ENCODE measurements around the gene CFAP107.
"Not testable (repeated sequence)": the region's sequence is repeated elsewhere in the genome, so short reads cannot be mapped to it uniquely, and the experiment has no call there.

CFAP107 gene

GRCh38 chr1:12776801-12777557 lies 31.0 kb downstream of the CFAP107 start:
- H3K36me3 Mint-ChIP-seq: no peaks in the 10 kb centered on the region
- H3K27me3 Mint-ChIP-seq: peaks cover 5% of the 10 kb centered on the region
- no peak overlapping the region for H3K4me3 Mint-ChIP-seq
- H3K27ac Mint-ChIP-seq: no peak overlapping the region
- DNase-seq (ENCODE audit: low spot score in 2 of 2) (no peak), ATAC-seq (ENCODE audit: low read depth) (no peak)
- no peaks in the 10 kb centered on the region for H3K9me3 Mint-ChIP-seq
- H3K4me1 Mint-ChIP-seq: no peaks in the 10 kb centered on the region

- H3K36me3 Mint-ChIP-seq: no peaks in the 10 kb centered on the region
- no peaks in the 10 kb centered on the region for H3K4me1 Mint-ChIP-seq
- no peak overlapping the region for H3K27ac Mint-ChIP-seq
- DNase-seq (ENCODE audit: low spot score in 2 of 2) (no peak), ATAC-seq (ENCODE audit: low read depth) (no peak)
- H3K9me3 Mint-ChIP-seq: no peaks in the 10 kb centered on the region
- H3K4me3 Mint-ChIP-seq: no peak overlapping the region
- peaks cover under 1% of the 10 kb centered on the region for H3K27me3 Mint-ChIP-seq
Measured at GRCh38 chr1:12778061-12778460, 32.1 kb downstream of the CFAP107 start.

DNA sequence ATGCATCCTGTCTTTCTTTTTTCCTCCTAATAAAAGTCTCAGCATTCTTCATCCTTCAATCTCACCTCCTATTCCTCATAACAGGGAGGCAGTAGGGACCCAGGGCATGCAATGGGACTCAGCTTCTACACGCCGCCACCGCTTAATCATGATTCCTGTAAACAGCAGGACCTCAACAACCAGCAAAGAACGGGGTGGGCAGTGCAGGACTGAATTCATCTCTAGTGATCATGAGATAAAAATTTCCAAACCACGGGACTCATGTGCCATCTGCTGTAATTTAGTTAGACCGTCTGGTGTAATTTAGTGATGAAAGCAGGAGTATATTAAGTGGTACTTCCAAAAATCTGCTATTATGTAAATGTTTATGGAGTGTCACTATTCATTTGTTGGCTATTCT lies 32.9 kb downstream of the CFAP107 start:
- H3K9me3 Mint-ChIP-seq: no peaks in the 10 kb centered on the region

GRCh38 chr1:12781488-12781887 lies 35.5 kb downstream of the CFAP107 start:
- not testable (repeated sequence) for H3K36me3 Mint-ChIP-seq; H3K27me3 Mint-ChIP-seq; DNase-seq (ENCODE audit: low spot score in 2 of 2); ATAC-seq (ENCODE audit: low read depth); H3K9me3 Mint-ChIP-seq; H3K4me3 Mint-ChIP-seq; H3K27ac Mint-ChIP-seq; H3K4me1 Mint-ChIP-seq

More for the DNA sequence above, 32.9 kb downstream of the CFAP107 start:
- no peaks in the 10 kb centered on the region for H3K4me1 Mint-ChIP-seq
- H3K36me3 Mint-ChIP-seq: no peaks in the 10 kb centered on the region
- H3K27ac Mint-ChIP-seq: no peak overlapping the region
- DNase-seq (ENCODE audit: low spot score in 2 of 2) (no peak), ATAC-seq (ENCODE audit: low read depth) (no peak)
- no peak overlapping the region for H3K4me3 Mint-ChIP-seq
- H3K27me3 Mint-ChIP-seq: no peaks in the 10 kb centered on the region

- H3K27me3 Mint-ChIP-seq; DNase-seq (ENCODE audit: low spot score in 2 of 2); H3K9me3 Mint-ChIP-seq; H3K36me3 Mint-ChIP-seq; H3K4me1 Mint-ChIP-seq; ATAC-seq (ENCODE audit: low read depth); H3K27ac Mint-ChIP-seq; H3K4me3 Mint-ChIP-seq: not testable (repeated sequence)
Measured at GRCh38 chr1:12783783-12784182, 37.8 kb downstream of the CFAP107 start.

GRCh38 chr1:12784729-12785128 lies 38.7 kb downstream of the CFAP107 start:
- not testable (repeated sequence) for H3K4me3 Mint-ChIP-seq

DNA sequence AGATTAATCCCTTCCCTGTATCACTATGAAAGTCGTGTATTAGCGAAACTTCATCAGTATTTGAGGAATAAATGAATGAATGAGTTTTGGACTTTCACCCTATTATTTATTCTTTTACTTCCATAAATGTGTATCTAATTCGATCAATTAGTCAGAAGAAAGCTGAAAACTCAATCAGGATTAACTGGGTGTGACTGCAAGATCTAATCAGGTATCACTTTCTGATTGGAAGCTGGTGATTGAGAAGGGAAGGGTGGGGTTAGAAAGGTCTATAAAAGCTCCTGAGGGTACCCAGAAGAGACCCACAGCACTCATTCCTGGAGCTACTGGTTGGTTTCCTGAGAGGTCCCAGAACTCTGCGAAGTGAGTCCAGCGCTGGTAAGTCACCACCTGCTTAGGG lies 45.1 kb downstream of the CFAP107 start, which contains the start of gene PRAMEF1:
Gene PRAMEF1, plus strand, starts transcription at position 301 of the 400 bp plus-strand sequence. CDS start 1,831 bp downstream, outside the sequence.
- not testable (repeated sequence) for H3K4me1 Mint-ChIP-seq; ATAC-seq (ENCODE audit: low read depth); H3K27ac Mint-ChIP-seq

More at GRCh38 chr1:12784729-12785128, 38.7 kb downstream of the CFAP107 start:
- H3K9me3 Mint-ChIP-seq; H3K27me3 Mint-ChIP-seq; H3K27ac Mint-ChIP-seq; DNase-seq (ENCODE audit: low spot score in 2 of 2); H3K36me3 Mint-ChIP-seq; H3K4me1 Mint-ChIP-seq; ATAC-seq (ENCODE audit: low read depth): not testable (repeated sequence)

DNA sequence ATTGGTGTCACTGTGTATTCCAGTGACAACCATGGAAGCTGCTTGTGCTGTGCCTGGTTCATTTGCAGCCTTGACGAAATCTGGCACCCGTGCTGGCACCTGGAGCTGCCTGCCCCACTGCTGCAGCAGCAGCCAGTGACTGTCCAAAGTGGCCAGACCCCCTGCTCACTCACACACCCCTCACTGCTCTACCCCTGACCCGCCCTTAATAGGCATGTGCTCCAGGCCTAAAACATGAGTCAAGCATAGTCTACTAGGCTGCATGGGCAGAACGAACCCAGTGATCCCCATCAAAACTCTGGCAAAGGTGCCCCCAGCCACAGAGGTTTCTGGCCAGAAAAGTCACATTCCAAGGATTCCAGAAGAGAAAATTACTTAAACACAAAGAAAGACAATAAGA lies 52.9 kb downstream of the CFAP107 start:
- H3K9me3 Mint-ChIP-seq: peaks cover 6% of the 10 kb centered on the region
- no peaks in the 10 kb centered on the region for H3K4me1 Mint-ChIP-seq
- no peak overlapping the region for H3K4me3 Mint-ChIP-seq
- no peak overlapping the region for H3K27ac Mint-ChIP-seq
- no peak for ATAC-seq (ENCODE audit: low read depth)
- H3K36me3 Mint-ChIP-seq: no peaks in the 10 kb centered on the region
- H3K27me3 Mint-ChIP-seq: peaks cover 2% of the 10 kb centered on the region
- DNase-seq (ENCODE audit: low spot score in 2 of 2): no peak

More for the DNA sequence above, 45.1 kb downstream of the CFAP107 start, which contains the start of gene PRAMEF1:
- H3K27me3 Mint-ChIP-seq; H3K36me3 Mint-ChIP-seq; DNase-seq (ENCODE audit: low spot score in 2 of 2); H3K4me3 Mint-ChIP-seq; H3K9me3 Mint-ChIP-seq: not testable (repeated sequence)

DNA sequence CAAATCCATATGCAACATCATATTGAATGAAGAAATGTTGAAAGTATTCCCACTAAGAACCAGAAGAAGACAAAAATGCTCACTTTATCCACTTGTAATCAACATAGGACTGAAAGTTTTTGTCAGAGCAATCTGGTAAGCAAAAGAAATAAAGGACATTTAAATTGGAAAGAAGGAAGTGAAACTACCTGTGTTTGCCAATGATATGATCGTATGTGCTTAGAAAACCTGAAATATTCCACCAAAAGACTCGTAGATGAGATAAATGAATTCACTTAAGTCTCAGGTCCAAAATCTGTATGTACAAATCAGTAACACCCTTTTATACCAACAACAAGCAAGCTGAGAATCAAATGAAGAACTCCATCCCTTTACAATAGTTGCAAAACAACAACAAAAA lies 53.7 kb downstream of the CFAP107 start:
- ATAC-seq (ENCODE audit: low read depth): no peak
- Mint-ChIP-seq H3K9me3 (peaks cover 7% of the 10 kb centered on the region), H3K4me1 (no peaks in the 10 kb centered on the region), H3K4me3 (no peak overlapping the region), H3K27me3 (peaks cover 2% of the 10 kb centered on the region), H3K27ac (no peak overlapping the region), H3K36me3 (no peaks in the 10 kb centered on the region)
- DNase-seq (ENCODE audit: low spot score in 2 of 2): no peak

DNA sequence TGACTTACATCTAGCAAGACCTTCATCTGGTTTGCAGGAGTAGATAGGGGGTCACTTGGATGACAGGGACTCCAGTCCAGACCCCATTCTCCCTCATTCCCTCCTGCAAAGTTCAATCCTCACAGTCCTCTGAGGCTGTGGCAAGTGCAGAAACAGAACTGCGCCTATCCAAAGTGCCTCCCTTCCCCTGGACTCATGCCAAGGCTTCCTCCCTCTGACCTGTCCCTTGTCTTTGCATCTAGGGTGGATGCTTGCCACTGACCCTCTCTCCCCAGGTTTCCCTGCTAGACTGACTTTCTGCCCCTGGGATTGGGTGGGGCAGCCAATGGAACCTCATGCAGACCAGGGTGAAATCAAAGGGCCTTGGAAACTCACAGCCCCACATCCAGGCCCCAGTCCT lies 63.9 kb downstream of the CFAP107 start:
- Mint-ChIP-seq H3K36me3 (peaks cover 2% of the 10 kb centered on the region), H3K9me3 (peaks cover 8% of the 10 kb centered on the region), H3K27ac (no peak overlapping the region), H3K4me3 (no peak overlapping the region), H3K4me1 (no peaks in the 10 kb centered on the region), H3K27me3 (peaks cover 13% of the 10 kb centered on the region)
- DNase-seq (ENCODE audit: low spot score in 2 of 2) (no peak), ATAC-seq (ENCODE audit: low read depth) (no peak)

DNA sequence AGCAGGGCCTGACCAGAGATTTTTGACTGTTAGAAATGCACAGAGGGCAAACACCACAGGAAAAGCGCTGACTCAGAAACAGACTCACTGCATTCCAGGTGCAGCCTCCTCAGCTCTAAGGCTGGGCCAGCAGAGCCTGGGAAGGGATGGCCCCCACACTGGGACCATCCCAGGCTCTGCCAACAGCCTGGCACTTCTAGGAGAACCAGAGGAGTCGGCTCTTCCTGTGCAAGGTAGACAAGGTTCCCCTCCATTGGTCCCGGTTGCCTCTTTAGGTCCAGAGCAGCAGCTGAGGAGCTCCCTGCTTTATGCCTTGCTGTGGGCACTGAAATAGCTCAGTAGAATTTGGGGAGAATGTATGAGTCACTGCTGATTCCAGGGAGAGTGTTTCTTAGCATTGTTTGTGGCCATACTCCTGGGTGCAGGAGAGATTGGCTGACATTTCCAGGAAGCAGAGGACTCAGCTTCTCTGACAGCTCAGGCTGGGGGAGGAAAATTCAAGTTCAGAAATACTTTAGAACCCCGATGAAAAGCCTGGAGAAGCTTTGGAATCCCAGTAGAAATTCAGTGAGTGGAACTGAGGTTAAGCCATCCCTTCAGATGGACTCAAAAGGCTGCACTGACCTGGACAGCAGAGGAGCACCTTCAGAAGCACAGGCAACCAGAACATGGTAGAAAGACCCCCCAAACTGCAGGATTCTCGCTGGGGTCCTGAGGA lies 64.8 kb downstream of the CFAP107 start:
- no peak overlapping the region for H3K4me3 Mint-ChIP-seq
- no peak for DNase-seq (ENCODE audit: low spot score in 2 of 2)
- peaks cover 13% of the 10 kb centered on the region for H3K27me3 Mint-ChIP-seq
- peaks cover 5% of the 10 kb centered on the region for H3K9me3 Mint-ChIP-seq
- no peak for ATAC-seq (ENCODE audit: low read depth)
- H3K36me3 Mint-ChIP-seq: peaks cover 2% of the 10 kb centered on the region
- no peaks in the 10 kb centered on the region for H3K4me1 Mint-ChIP-seq
- H3K27ac Mint-ChIP-seq: no peak overlapping the region

DNA sequence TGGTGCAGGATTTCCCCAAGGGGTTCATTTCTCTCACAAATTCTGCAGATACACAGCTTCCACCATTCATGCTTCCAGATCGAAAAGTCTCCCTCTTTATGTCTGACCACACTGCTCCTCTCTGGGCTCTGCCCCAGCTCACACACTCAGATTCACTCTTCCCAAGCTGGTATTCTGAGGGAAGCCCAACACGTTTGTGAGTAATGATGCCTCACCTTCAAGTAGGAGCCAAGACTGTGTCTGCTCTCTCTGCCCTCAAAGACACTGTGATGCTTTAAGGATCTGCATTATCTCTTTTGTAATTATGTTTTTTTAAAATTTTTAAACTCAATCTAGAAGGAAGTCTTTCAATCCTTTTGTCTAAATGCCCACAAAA lies 65.4 kb downstream of the CFAP107 start:
- peaks cover 5% of the 10 kb centered on the region for H3K9me3 Mint-ChIP-seq
- H3K36me3 Mint-ChIP-seq: peaks cover 2% of the 10 kb centered on the region
- no peak overlapping the region for H3K27ac Mint-ChIP-seq
- H3K27me3 Mint-ChIP-seq: peaks cover 13% of the 10 kb centered on the region
- DNase-seq (ENCODE audit: low spot score in 2 of 2) (no peak), ATAC-seq (ENCODE audit: low read depth) (no peak)
- H3K4me3 Mint-ChIP-seq: no peak overlapping the region
- H3K4me1 Mint-ChIP-seq: no peaks in the 10 kb centered on the region

All from memory B cell (primary cell).